H1 (cell line): ENCODE data around the gene STK40. TPM values are rescaled to one million over a fixed set of nuclear protein-coding genes. Genes with fewer than 3 reads are reported as not detected.

Experiments used
- CTCF ChIA-PET: fragments of 300-600 bp; sonication (Branson Sonifier 250); formaldehyde crosslinking; loops from one replicate; lab custom pipeline; 2021; ENCODE audit not compliant: partially characterized antibody; lab: Charles Lee
- POLR2A ChIA-PET: fragments of 300-600 bp; sonication (Branson Sonifier 250); formaldehyde crosslinking; loops from one replicate; lab custom pipeline; 2021; ENCODE audit warnings: inconsistent platforms; ENCODE audit not compliant: partially characterized antibody; lab: Charles Lee
- DNase-seq, 2 experiments: peaks; one replicate each; pipeline versions ENCODE4 v3.0.0 to v3.0.0-alpha.2; 2010 to 2022; ENCODE audit warnings: low spot score in 2 of 2, low read depth in 1 of 2, mixed read lengths in 1 of 2
- FAIRE-seq: peaks from 2 replicates; lab custom pipeline; 2011; peaks lifted over from hg19 to GRCh38; lab: Jason Lieb, UNC
- H2AFZ ChIP-seq: 2 replicates; pipeline ENCODE4 v1.8.1; 2012; ENCODE audit warnings: low read length, inconsistent platforms
- H2AK5ac ChIP-seq: 2 replicates; pipeline ENCODE4 v1.6.1; 2013; ENCODE audit warnings: low read depth, low read length
- H2BK120ac ChIP-seq: replicated peaks from 2 replicates; pipeline ENCODE3; 2013; ENCODE audit warnings: low read depth, low read length, inconsistent platforms
- H2BK12ac ChIP-seq: 2 replicates; pipeline ENCODE4 v1.6.1; 2013; ENCODE audit warnings: low read depth, low read length
- H2BK15ac ChIP-seq: 2 replicates; pipeline ENCODE4 v1.6.1; 2013; ENCODE audit warnings: low read length
- H2BK20ac ChIP-seq: 2 replicates; pipeline ENCODE4 v1.6.1; 2013; ENCODE audit warnings: low read length
- H2BK5ac ChIP-seq: 2 replicates; pipeline ENCODE4 v1.6.1; 2013; ENCODE audit warnings: low read depth, low read length
- H3K14ac ChIP-seq: 2 replicates; pipeline ENCODE4 v1.6.1; 2013; ENCODE audit warnings: inconsistent platforms; ENCODE audit not compliant: insufficient read length
- H3K18ac ChIP-seq: 2 replicates; pipeline ENCODE4 v1.6.1; 2013; ENCODE audit warnings: low read length; ENCODE audit errors: extremely low read depth
- H3K23ac ChIP-seq: 2 replicates; pipeline ENCODE4 v1.6.1; 2013; ENCODE audit warnings: inconsistent platforms; ENCODE audit not compliant: insufficient read length
- H3K23me2 ChIP-seq: 2 replicates; pipeline ENCODE4 v1.6.1; 2013; ENCODE audit warnings: low read depth, low read length
- H3K27ac ChIP-seq: 2 replicates; pipeline ENCODE4 v1.6.1; 2011; ENCODE audit warnings: low read depth, low read length, inconsistent platforms
- H3K27me3 ChIP-seq, 4 experiments: replicated peaks in 1 of 4; 1 replicate in 1 of 4; 2 replicates in 3 of 4; pipeline versions ENCODE4 v1.6.1 to v1.8.1; 2011 to 2013; ENCODE audit warnings: low read length in 3 of 4, mild to moderate bottlenecking in 3 of 4, inconsistent platforms in 2 of 4, mixed read lengths in 2 of 4, moderate library complexity in 1 of 4; ENCODE audit not compliant: control insufficient read depth in 3 of 4, insufficient read depth in 3 of 4; ENCODE audit errors: extremely low read depth in 1 of 4
- H3K36me3 ChIP-seq, 4 experiments: 2 replicates each; pipeline versions ENCODE4 v1.6.1 to v1.8.1; 2011 to 2013; ENCODE audit warnings: mild to moderate bottlenecking in 4 of 4, low read length in 3 of 4, moderate library complexity in 2 of 4, control low read depth in 1 of 4, inconsistent platforms in 1 of 4; ENCODE audit not compliant: insufficient read depth in 4 of 4, control insufficient read depth in 2 of 4
- H3K4ac ChIP-seq: replicated peaks from 2 replicates; pipeline ENCODE3; 2013; ENCODE audit warnings: low read length, low read depth, mixed read lengths, inconsistent platforms; ENCODE audit not compliant: insufficient read length
- H3K4me1 ChIP-seq, 4 experiments: replicated peaks in 1 of 4; 1 replicate in 1 of 4; 2 replicates in 3 of 4; pipeline versions ENCODE4 v1.6.1 to v1.8.1; 2011 to 2013; ENCODE audit warnings: low read length in 3 of 4, inconsistent platforms in 2 of 4, mixed read lengths in 1 of 4; ENCODE audit not compliant: insufficient read depth in 4 of 4, control insufficient read depth in 3 of 4
- H3K4me2 ChIP-seq, 2 experiments: 2 replicates each; pipeline versions ENCODE4 v1.6.1 to v1.8.1; 2011 to 2013; ENCODE audit warnings: low read depth in 2 of 2, low read length in 2 of 2, control low read depth in 1 of 2, inconsistent platforms in 1 of 2, mild to moderate bottlenecking in 1 of 2; ENCODE audit not compliant: insufficient read depth in 1 of 2
- H3K4me3 ChIP-seq, 4 experiments: fragments of 200-600, 300-600 bp in 1 of 4; sonication (generic), shearing (Covaris generic), sonication (Bioruptor Twin) in 1 of 4; 2 replicates each; pipeline versions ENCODE4 v1.5.1 to v1.8.1; 2011 to 2016; ENCODE audit warnings: low read length in 4 of 4, low read depth in 3 of 4, control low read depth in 2 of 4, inconsistent platforms in 2 of 4, mild to moderate bottlenecking in 2 of 4, mixed read lengths in 1 of 4, moderate library complexity in 1 of 4; ENCODE audit not compliant: insufficient read depth in 2 of 4; ENCODE audit errors: extremely low read depth in 1 of 4
- H3K56ac ChIP-seq: replicated peaks from 2 replicates; pipeline ENCODE3; 2013; ENCODE audit warnings: low read depth, mild to moderate bottlenecking, mixed read lengths, low read length, inconsistent platforms; ENCODE audit not compliant: insufficient read length
- H3K79me1 ChIP-seq: 2 replicates; pipeline ENCODE4 v1.6.1; 2013; ENCODE audit warnings: low read depth, low read length, control low read depth
- H3K79me2 ChIP-seq, 2 experiments: 2 replicates each; pipeline versions ENCODE4 v1.6.1 to v1.8.1; 2012 to 2013; ENCODE audit warnings: low read length in 2 of 2, mild to moderate bottlenecking in 2 of 2, inconsistent platforms in 1 of 2; ENCODE audit not compliant: insufficient read depth in 2 of 2, control insufficient read depth in 1 of 2
- H3K9ac ChIP-seq, 4 experiments: replicated peaks in 1 of 4; 1 replicate in 1 of 4; 2 replicates in 3 of 4; pipeline versions ENCODE4 v1.6.1 to v1.8.1; 2011 to 2013; ENCODE audit warnings: low read depth in 3 of 4, low read length in 3 of 4, control low read depth in 2 of 4, mild to moderate bottlenecking in 2 of 4, moderate library complexity in 2 of 4, inconsistent platforms in 1 of 4; ENCODE audit errors: extremely low read depth in 1 of 4
- H3K9me3 ChIP-seq, 2 experiments: 2 replicates each; pipeline versions ENCODE4 v1.6.1 to v1.8.1; 2012 to 2013; ENCODE audit warnings: mild to moderate bottlenecking in 2 of 2, moderate library complexity in 2 of 2, control low read depth in 1 of 2, inconsistent platforms in 1 of 2, low read depth in 1 of 2, low read length in 1 of 2, mixed read lengths in 1 of 2; ENCODE audit not compliant: insufficient read depth in 2 of 2
- H4K20me1 ChIP-seq, 2 experiments: replicated peaks in 1 of 2; 2 replicates each; pipeline versions ENCODE3 to v1.8.1; 2011 to 2013; ENCODE audit warnings: inconsistent platforms in 2 of 2, low read length in 2 of 2, mild to moderate bottlenecking in 1 of 2; ENCODE audit not compliant: insufficient read depth in 2 of 2, control insufficient read depth in 1 of 2
- H4K5ac ChIP-seq: 2 replicates; pipeline ENCODE4 v1.6.1; 2013; ENCODE audit warnings: low read length, low read depth, mixed read lengths, inconsistent platforms; ENCODE audit not compliant: insufficient read length
- H4K8ac ChIP-seq: 2 replicates; pipeline ENCODE4 v1.8.0; 2013; ENCODE audit warnings: mild to moderate bottlenecking, moderate library complexity, low read length, inconsistent platforms; ENCODE audit not compliant: insufficient read depth; ENCODE audit errors: extremely low read depth
- H4K91ac ChIP-seq: replicated peaks from 2 replicates; pipeline ENCODE3; 2013; ENCODE audit warnings: low read length, mixed read lengths, inconsistent platforms; ENCODE audit not compliant: insufficient read length
- CBX5 ChIP-seq: fragments of 300-800, 300-1000 bp; sonication (generic); IDR thresholded peaks from 2 replicates; pipeline ENCODE4 v1.7.1; 2016; ENCODE audit warnings: antibody characterized with exemption, low read length, low read depth
- CEBPB ChIP-seq: IDR thresholded peaks from 2 replicates; pipeline ENCODE4 v1.6.1; 2012; ENCODE audit warnings: low read depth, low read length
- EGR1 ChIP-seq: IDR thresholded peaks from 2 replicates; pipeline ENCODE4 v1.6.1; 2011; ENCODE audit warnings: low read depth, low read length, borderline replicate concordance
- EZH2 ChIP-seq: fragments of 200-600 bp; sonication (generic); IDR thresholded peaks from 2 replicates; pipeline ENCODE4 v1.7.1; 2012; ENCODE audit warnings: low read depth, mild to moderate bottlenecking, moderate library complexity, low read length, inconsistent platforms; ENCODE audit not compliant: severe bottlenecking
- KDM1A ChIP-seq: fragments of 200-600, 300-600 bp; sonication (generic); IDR thresholded peaks from 2 replicates; pipeline ENCODE4 v1.7.1; 2016; ENCODE audit warnings: mild to moderate bottlenecking, low read length, borderline replicate concordance
- NRF1 ChIP-seq: IDR thresholded peaks from 2 replicates; pipeline ENCODE4 v1.6.1; 2011; ENCODE audit warnings: mild to moderate bottlenecking, low read depth, low read length, improper control_type of control experiment
- POLR2A ChIP-seq, 2 experiments: IDR thresholded peaks; 1 replicate in 1 of 2; 2 replicates in 1 of 2; pipeline ENCODE4 v1.6.1; 2011; ENCODE audit warnings: low read depth in 2 of 2, low read length in 2 of 2, mild to moderate bottlenecking in 2 of 2; ENCODE audit errors: control extremely low read depth in 1 of 2
- POLR2AphosphoS5 ChIP-seq: IDR thresholded peaks from 2 replicates; pipeline ENCODE4 v1.6.1; 2011; ENCODE audit warnings: low read depth, low read length
- RBBP5 ChIP-seq: IDR thresholded peaks from 2 replicates; pipeline ENCODE4 v1.7.1; 2012; ENCODE audit warnings: low read depth, mild to moderate bottlenecking, inconsistent platforms, low read length, moderate library complexity, borderline replicate concordance
- RNF2 ChIP-seq: fragments of 200-900, 300-1000 bp; sonication (generic); IDR thresholded peaks from 2 replicates; pipeline ENCODE4 v1.7.1; 2016; ENCODE audit warnings: borderline replicate concordance, low read depth, mild to moderate bottlenecking, antibody characterized with exemption, low read length; ENCODE audit not compliant: poor library complexity, severe bottlenecking; ENCODE audit errors: missing control alignments
- RXRA ChIP-seq: IDR thresholded peaks from 2 replicates; pipeline ENCODE4 v1.6.1; 2011; ENCODE audit warnings: low read depth, mild to moderate bottlenecking, low read length, moderate library complexity; ENCODE audit not compliant: insufficient read depth
- TBP ChIP-seq: IDR thresholded peaks from 2 replicates; pipeline ENCODE4 v1.6.1; 2011; ENCODE audit warnings: low read depth, low read length, improper control_type of control experiment
- TEAD4 ChIP-seq: IDR thresholded peaks from 2 replicates; pipeline ENCODE4 v1.6.1; 2012; ENCODE audit warnings: low read depth, low read length, inconsistent platforms, mixed read lengths
- WGBS, 2 experiments: shearing (Covaris generic) in 1 of 2; methylation state at CpG; one replicate each; pipeline versions ENCODE4 v1.1.6 to v1.1.7; 2013 to 2015; ENCODE audit warnings: low lambda C conversion rate in 2 of 2, mixed read lengths in 2 of 2, inconsistent platforms in 1 of 2, low coverage in 1 of 2, missing lambda C conversion rate in 1 of 2; ENCODE audit not compliant: insufficient replicate concordance in 2 of 2, insufficient coverage in 1 of 2, insufficient read length in 1 of 2; ENCODE audit errors: extremely low coverage in 1 of 2, missing lambda C conversion rate in 1 of 2; 5-methylcytosine and 5-hydroxymethylcytosine counted together
- polyA plus RNA-seq, 7 experiments: library from polyadenylated mRNA; depleted of rRNA in 3 of 7; stranded (reverse) in 5 of 7; unstranded in 2 of 7; fragments of >200 nt in 5 of 7; fragments of 200-250 nt in 2 of 7; gene quantifications; 1 replicate in 5 of 7; 2 replicates in 1 of 7; 4 replicates in 1 of 7; pipeline versions ENCODE4 v1.2.1 to v1.2.3, GENCODE V29; 2011 to 2013; ENCODE audit warnings: missing spikeins in 2 of 7, mixed read lengths in 2 of 7
- total RNA-seq: library from RNA; stranded (reverse); fragmentation: NEBNext Ultra II Directional; extraction: Animal tissue kit (Norgen Biotek cat#: 25700); gene quantifications from 2 replicates; pipeline ENCODE4 v1.2.1, GENCODE V29; 2021

Gene STK40
- total and polyA plus RNA-seq, 2 of the 8 experiments (the other 6 are each of a cell fraction or from before 2014, with no cell fraction given), result 13.6 to 28.6 TPM

GRCh38 chr1:36380143-36380619 is 5.5 kb downstream of the STK40 start:
- Histone ChIP-seq H3K4me2 (no peak overlapping the region), H3K4me1 (peaks cover 0 to 4% (median 1%) of the 10 kb centered on the region in 4 experiments; a peak in 3 of 7 replicates), H4K8ac (no peak overlapping the region; the same call in 1 of the 2 replicates), H3K79me2 (peaks cover 6 to 81% of the 10 kb centered on the region in 2 experiments), H2BK12ac (no peak overlapping the region), H2AFZ (no peak overlapping the region), H4K5ac (no peak overlapping the region), H3K27ac (no peak overlapping the region), H2AK5ac (no peak overlapping the region), H2BK5ac (no peak overlapping the region), H3K36me3 (no peaks in the 10 kb centered on the region), H3K14ac (no peak overlapping the region), H3K9me3 (no peaks in the 10 kb centered on the region), H3K4ac (no peak overlapping the region), H3K23ac (no peak overlapping the region), H2BK120ac (no peak overlapping the region), H2BK15ac (no peak overlapping the region), H4K20me1 (peaks cover 2 to 19% of the 10 kb centered on the region in 2 experiments), H3K23me2 (peaks cover 2% of the 10 kb centered on the region; the same call in 1 of the 2 replicates), H3K18ac (no peak overlapping the region), H2BK20ac (no peak overlapping the region), H3K79me1 (peaks cover 14% of the 10 kb centered on the region), H3K27me3 (no peaks in the 10 kb centered on the region), H3K56ac (no peak overlapping the region), H3K4me3 (no peak overlapping the region), H3K9ac (no peak overlapping the region; a peak in 1 of 7 replicates), H4K91ac (no peak overlapping the region)
- ChIA-PET POLR2A (interaction anchor here (2.4 kb wide), 1 partner anchor 12 kb away, joined by 7 read pairs; no protein-coding TSS in a partner anchor), CTCF (interaction anchor here (1.0 to 9.8 kb wide), 5 partner anchors 10 to 245 kb away, joined by 3 to 90 read pairs (median 4); no protein-coding TSS in a partner anchor)
- 88% methylated on average over 5 of the region's 5 CpGs; no CpG with 5 or more reads in 1 of the 2 experiments for WGBS, 2 experiments
- FAIRE-seq, result no peak
- DNase-seq, result no peak
- TF ChIP-seq POLR2AphosphoS5 (no peak), CEBPB (no peak), EGR1 (no peak), RNF2 (no peak), KDM1A (no peak), POLR2A (IDR thresholded peaks at IDR 0.05; ENCODE audit: control extremely low read depth in 1 of 2, low read depth in 2 of 2, low read length in 2 of 2) (no peak), EZH2 (no peak), NRF1 (no peak), RXRA (no peak), TBP (no peak), RBBP5 (no peak), CBX5 (no peak), TEAD4 (no peak)
